WTC11 (cell line): ENCODE results near the gene CNOT1.

Experiments used
- CTCF ChIP-seq: fragments of 200-600 bp; IDR thresholded peaks from 2 replicates; pipeline ENCODE4 v1.8.0; 2022; ENCODE audit warnings: antibody characterized with exemption
- IRF1 ChIP-seq: sonication (generic); formaldehyde crosslinking; IDR thresholded peaks from 2 replicates; pipeline ENCODE4 v1.8.0; 2023; ENCODE audit warnings: missing genetic modification reagents
- TEAD4 ChIP-seq: sonication (generic); formaldehyde crosslinking; IDR thresholded peaks from 2 replicates; pipeline ENCODE4 v1.8.0; 2022; ENCODE audit warnings: mild to moderate bottlenecking, missing genetic modification reagents

- no peak for TF ChIP-seq CTCF
- no peak for TF ChIP-seq TEAD4 (CRISPR knock-in tag)
- TF ChIP-seq IRF1 (CRISPR knock-in tag), result no peak
These were observed 9.2 kb downstream of the CNOT1 start for GRCh38 chr16:58620396-58620795.
